ENCODE data around the gene CEMIP.

The CEMIP gene

GRCh38 chr15:80830677-80831076 lies 51.5 kb downstream of the CEMIP start:
- no peak for DNase-seq

GRCh38 chr15:80831192-80831591 lies 52.0 kb downstream of the CEMIP start:
- no peak for DNase-seq

- no peak for DNase-seq
These were observed 52.5 kb downstream of the CEMIP start for GRCh38 chr15:80831606-80832224.

GRCh38 chr15:80832686-80833085 lies 53.5 kb downstream of the CEMIP start:
- DNase-seq, result no peak

GRCh38 chr15:80834402-80834801 lies 55.2 kb downstream of the CEMIP start:
- no peak for DNase-seq

- no peak for DNase-seq
These were observed 55.7 kb downstream of the CEMIP start for GRCh38 chr15:80834906-80835305.

- DNase-seq, result no peak
These were observed 56.2 kb downstream of the CEMIP start for GRCh38 chr15:80835336-80835735.

GRCh38 chr15:80836223-80836622 lies 57.1 kb downstream of the CEMIP start:
- no peak for DNase-seq

- DNase-seq, result no peak
These were observed 57.8 kb downstream of the CEMIP start for GRCh38 chr15:80837006-80837405.

- no peak for DNase-seq
These were observed 58.8 kb downstream of the CEMIP start for GRCh38 chr15:80838012-80838411.

GRCh38 chr15:80838666-80839065 lies 59.5 kb downstream of the CEMIP start:
- no peak for DNase-seq

GRCh38 chr15:80839764-80840130 lies 60.6 kb downstream of the CEMIP start:
- no peak for DNase-seq

GRCh38 chr15:80840182-80841130 lies 61.3 kb downstream of the CEMIP start:
- DNase-seq, result no peak

- DNase-seq, result no peak
These were observed 62.4 kb downstream of the CEMIP start for GRCh38 chr15:80841541-80841940.

- no peak for DNase-seq
These were observed 65.0 kb downstream of the CEMIP start for GRCh38 chr15:80844011-80844732.

- no peak for DNase-seq
These were observed 67.1 kb downstream of the CEMIP start for GRCh38 chr15:80846031-80846815.

GRCh38 chr15:80849308-80849707 lies 70.1 kb downstream of the CEMIP start:
- DNase-seq, result no peak

GRCh38 chr15:80850941-80851451 lies 71.8 kb downstream of the CEMIP start:
- DNase-seq, result no peak

GRCh38 chr15:80852676-80853075 lies 73.5 kb downstream of the CEMIP start:
- no peak for DNase-seq

GRCh38 chr15:80854104-80854503 lies 74.9 kb downstream of the CEMIP start:
- DNase-seq, result no peak

GRCh38 chr15:80855206-80855605 lies 76.0 kb downstream of the CEMIP start:
- no peak for DNase-seq

GRCh38 chr15:80856400-80856799 lies 77.2 kb downstream of the CEMIP start:
- no peak for DNase-seq
